PFSK-1 (cell line): ENCODE data around the gene TUBGCP5.

Source experiments
- POLR2AphosphoS5 ChIP-seq: IDR thresholded peaks from 2 replicates; pipeline ENCODE4 v1.6.1; 2012; ENCODE audit warnings: low read depth, mild to moderate bottlenecking, control low read depth, low read length, moderate library complexity
- SIN3A ChIP-seq: IDR thresholded peaks from 2 replicates; pipeline ENCODE4 v1.6.1; 2012; ENCODE audit warnings: mild to moderate bottlenecking, low read length, moderate library complexity, borderline replicate concordance; ENCODE audit not compliant: insufficient read depth
- TAF1 ChIP-seq: IDR thresholded peaks from 2 replicates; pipeline ENCODE4 v1.6.1; 2012; ENCODE audit warnings: low read length, control low read depth, borderline replicate concordance; ENCODE audit not compliant: insufficient read depth
- TF ChIP-seq, protein P1 (sequence below), 2 experiments: IDR thresholded peaks; 2 replicates each; pipeline versions ENCODE4 v1.6.1 to v1.8.0; 2011 to 2012; ENCODE audit warnings: low read depth in 2 of 2, low read length in 2 of 2, control low read depth in 1 of 2, inconsistent platforms in 1 of 2, mild to moderate bottlenecking in 1 of 2, moderate library complexity in 1 of 2; ENCODE audit not compliant: insufficient read depth in 1 of 2

DNA sequence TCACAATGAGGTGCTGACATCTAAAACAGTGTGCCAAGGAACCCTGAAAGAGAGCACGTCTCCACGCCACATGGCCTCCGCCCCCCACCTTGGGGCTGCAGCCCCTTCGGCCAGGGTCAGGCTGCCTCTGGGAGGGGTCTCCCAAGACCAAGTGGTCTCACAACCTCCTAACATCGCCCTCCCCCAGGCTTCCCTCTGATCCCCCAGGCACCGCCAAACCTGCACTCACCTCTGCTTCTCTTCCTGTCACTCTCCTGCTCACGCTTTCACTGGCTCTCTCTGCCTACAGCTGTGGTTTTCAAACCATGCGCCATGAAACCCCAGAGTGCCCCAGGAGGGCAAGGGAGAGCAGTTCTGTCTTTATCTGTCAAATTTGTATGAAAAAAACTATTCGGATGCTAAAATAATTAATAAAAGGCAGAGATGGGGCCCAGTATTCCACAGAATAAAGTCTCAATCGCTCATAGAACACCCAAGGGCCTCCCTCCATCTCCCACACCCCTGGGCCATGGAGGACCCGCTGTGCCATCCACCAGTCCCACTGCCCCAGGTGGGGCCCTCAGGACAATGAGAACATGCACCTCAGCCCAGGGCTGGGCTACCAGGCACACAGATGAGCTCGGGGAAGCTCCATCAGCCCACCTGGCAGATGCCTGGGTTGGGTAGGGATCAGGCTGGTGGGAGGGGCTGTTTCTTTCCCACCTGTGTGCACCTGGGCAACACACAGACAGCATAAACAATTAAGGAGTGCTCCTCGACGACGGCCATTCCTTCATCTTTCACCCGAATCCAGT lies 80.7 kb downstream of the TUBGCP5 start:
- TF ChIP-seq TAF1 (no peak), POLR2AphosphoS5 (no peak), SIN3A (no peak)
- TF ChIP-seq, protein P1, sequence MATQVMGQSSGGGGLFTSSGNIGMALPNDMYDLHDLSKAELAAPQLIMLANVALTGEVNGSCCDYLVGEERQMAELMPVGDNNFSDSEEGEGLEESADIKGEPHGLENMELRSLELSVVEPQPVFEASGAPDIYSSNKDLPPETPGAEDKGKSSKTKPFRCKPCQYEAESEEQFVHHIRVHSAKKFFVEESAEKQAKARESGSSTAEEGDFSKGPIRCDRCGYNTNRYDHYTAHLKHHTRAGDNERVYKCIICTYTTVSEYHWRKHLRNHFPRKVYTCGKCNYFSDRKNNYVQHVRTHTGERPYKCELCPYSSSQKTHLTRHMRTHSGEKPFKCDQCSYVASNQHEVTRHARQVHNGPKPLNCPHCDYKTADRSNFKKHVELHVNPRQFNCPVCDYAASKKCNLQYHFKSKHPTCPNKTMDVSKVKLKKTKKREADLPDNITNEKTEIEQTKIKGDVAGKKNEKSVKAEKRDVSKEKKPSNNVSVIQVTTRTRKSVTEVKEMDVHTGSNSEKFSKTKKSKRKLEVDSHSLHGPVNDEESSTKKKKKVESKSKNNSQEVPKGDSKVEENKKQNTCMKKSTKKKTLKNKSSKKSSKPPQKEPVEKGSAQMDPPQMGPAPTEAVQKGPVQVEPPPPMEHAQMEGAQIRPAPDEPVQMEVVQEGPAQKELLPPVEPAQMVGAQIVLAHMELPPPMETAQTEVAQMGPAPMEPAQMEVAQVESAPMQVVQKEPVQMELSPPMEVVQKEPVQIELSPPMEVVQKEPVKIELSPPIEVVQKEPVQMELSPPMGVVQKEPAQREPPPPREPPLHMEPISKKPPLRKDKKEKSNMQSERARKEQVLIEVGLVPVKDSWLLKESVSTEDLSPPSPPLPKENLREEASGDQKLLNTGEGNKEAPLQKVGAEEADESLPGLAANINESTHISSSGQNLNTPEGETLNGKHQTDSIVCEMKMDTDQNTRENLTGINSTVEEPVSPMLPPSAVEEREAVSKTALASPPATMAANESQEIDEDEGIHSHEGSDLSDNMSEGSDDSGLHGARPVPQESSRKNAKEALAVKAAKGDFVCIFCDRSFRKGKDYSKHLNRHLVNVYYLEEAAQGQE (IDR thresholded peaks at IDR 0.05; ENCODE audit: insufficient read depth in 1 of 2, low read depth in 2 of 2, low read length in 2 of 2): no peak
